ENCODE measurements around the gene ZC3H7B.

Gene ZC3H7B

DNA sequence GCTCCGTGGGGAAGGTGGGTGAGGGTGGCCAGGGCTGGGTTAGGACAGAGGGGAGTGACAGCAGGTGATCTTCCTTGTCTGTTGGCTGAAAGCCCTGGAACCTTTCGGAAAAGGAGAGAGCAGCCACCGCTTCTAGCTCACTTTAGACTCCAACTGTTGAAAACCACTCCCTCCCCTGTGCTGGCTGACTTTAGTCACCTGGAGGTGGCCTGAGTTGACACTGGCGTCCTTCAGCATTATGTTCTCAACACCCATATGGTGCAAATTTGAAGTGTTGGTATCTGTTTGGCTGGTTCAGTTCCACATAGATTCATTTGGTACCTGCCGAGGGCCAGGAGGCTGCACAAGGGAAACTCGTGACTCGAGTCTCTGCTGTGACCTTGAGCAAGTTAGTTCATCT lies 28.8 kb downstream of the ZC3H7B start:
- no peak for DNase-seq

DNA sequence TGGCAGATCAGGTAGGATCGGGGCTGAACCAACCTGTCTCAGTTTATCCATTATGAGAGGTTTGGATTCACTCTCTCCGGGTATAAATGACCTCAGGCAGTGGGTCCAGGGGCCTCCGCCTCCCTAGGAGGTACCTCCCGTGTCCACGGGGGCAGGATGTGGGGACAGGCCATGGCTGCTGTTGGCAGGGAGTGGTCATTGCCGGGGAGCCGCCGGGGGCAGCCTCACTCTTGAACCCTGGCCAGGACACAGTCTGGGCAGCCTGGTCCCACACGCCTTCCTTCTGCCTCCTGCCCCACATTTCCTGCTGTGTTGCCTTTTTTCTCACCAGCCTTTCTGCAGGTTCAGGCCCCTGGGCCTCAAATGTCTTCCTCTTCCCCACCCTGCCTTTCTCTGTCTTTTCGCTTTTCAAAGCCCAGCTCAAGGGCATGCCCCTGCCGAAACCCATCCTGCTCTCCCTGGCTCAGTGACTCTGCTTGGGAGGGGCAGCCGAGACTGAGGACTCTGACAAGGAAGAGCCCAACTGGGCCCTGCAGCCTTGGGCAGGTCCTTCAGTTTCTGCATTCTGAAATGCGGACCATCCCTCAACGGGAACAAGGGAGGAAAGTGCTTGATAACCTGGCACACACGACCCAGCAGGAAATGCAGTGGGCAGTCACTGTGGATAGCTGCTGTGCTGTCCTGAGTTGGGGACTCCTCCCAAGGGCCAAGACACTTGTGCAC lies 31.1 kb downstream of the ZC3H7B start:
- DNase-seq, result no peak

DNA sequence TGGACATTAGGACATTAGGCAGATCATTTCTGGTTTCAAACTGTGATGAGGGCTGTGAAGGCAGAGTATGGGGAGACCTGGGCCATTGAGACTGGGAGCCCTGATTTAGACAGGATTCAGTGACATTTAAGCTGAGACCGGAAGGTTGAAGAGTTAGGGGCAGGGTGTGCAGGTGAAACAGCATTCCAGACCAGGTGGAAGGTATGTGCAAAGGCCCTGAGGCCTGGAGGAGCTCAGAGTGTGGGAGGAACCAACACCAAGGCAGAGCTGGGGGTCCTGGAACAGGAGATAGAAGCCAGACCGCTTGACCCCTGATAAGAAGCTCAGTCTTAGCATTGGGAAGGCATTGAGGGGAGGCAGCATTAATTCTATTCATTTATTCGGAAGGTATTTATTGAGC lies 32.5 kb downstream of the ZC3H7B start:
- no peak for DNase-seq

DNA sequence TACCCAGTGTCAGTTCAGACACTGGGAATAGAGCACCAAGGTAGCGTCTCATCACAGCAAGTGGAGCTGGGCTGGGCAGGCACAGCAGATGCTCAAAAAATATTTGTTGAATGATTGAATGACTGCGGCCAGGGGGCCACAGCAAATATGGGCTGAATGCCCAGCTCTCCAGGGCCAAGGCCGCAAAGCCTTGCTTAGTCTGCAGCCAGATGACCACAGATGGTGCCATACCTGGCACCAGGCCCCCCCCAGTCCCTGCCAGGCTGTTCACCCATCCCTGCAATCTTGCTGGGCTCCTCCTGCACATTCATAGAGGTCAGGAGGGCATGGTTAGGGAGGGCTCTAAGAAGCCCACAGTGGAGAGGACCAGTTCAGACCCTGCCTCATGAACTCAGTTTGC lies 32.9 kb downstream of the ZC3H7B start:
- no peak for DNase-seq

DNA sequence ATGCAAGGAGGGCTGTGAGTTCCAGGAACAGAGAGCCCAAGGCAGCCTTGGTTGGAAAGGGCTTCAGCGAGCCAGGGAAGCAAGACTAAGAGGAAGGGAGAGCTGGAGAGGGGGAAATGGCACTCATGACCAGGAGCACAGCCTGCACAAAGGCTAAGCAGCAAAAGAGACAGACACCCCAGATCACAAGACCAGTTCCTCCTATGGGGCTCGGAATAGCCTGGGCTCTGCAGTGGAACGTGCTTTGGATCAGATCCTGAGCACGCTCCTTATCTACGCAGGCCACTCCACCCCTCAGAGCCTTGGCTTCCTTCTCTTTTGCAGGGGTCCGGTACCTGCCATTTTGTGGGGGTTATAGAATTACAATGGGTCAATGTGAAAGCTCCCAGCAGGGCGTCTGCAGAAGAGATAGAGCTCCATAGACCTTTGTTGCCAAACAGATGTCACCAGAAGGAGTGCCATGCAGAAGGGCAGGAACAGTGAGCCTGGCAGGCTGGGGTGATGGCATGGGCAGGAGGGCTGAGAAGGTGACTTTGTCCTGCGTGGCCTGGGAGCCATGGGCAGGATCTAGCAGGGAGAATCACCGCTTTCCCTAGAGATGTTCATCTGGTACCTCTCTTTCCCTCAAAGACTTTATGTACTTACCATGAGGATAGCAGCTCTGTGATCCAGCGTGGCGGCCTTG lies 33.8 kb downstream of the ZC3H7B start:
- DNase-seq, result no peak

DNA sequence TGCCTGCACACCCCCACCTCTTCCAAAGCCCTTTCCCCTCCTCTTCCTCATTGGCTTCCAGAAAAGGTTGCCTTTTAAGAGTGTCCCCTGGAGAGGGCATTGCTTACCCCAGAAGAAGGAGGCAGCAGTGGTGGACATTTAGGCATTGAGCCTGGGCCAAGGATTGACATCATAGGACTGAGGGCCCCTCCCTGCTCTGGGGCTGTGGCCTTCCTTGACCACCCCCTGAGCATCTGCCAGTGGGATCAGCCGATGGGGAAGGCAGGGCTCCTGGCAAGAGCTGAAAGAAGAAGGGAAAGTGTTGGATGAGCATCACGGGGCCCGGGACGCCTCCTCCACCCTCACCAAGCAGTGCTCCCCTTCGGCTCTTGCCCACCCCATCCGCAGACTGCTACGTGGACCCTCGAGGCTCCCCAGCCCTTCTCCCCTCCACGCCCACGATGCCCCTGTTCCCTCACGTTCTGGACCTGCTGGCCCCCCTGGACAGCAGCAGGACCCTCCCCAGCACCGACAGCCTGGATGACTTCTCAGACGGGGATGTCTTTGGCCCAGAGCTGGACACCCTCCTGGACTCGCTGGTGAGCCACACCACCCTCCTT lies 37.4 kb downstream of the ZC3H7B start:
- DNase-seq, result no peak

DNA sequence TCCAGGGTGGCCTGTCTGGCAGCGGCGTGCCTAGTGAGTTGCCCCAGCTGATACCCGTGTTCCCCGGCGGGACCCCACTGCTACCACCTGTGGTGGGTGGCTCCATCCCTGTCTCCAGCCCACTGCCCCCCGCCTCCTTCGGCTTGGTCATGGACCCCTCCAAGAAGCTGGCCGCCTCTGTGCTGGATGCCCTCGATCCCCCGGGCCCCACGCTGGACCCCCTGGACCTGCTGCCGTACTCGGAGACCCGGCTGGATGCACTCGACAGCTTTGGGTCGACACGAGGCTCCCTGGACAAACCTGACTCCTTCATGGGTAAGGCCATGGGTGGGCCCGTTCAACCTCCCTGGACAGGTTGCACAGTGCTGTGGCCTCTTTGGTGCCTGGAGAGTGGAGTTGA lies 38.5 kb downstream of the ZC3H7B start:
- DNase-seq, result no peak

DNA sequence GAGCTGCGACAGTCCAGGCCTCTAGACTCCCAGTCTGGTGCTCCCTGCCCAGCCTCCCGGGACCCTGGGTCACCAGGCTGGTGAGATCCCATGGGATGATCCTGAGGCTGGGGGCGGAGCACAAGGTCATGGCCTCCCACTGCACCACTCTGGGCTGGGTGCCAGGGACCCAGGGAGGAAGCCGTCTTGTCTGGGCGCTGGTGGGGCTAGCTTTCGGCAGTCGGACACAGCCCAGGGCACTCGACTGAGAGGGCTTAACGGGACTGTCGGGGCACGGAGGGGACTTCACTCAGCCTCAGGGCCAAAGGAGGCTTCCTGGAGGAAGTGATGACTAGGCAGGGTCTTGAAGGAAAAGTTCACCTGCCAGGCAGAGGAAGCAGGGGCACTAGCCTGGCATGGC lies 39.0 kb downstream of the ZC3H7B start:
- no peak for DNase-seq

DNA sequence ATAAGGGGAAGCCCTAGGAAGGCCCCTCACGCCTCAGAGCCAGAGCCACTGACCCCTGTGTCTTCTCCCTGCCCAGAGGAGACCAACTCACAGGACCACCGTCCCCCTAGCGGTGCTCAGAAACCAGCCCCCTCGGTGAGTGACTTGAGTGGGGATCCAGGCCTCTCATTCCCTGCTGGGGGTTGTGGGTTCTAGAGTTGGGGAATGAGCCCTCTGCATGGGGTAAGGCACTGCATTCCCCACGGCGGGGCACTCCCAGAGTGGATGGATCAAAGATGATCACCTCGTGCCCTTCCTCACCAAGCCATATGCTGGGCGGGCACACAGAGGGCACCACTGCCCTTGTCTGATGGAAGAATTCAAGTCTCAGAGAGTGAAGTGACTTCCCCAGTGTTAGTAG lies 39.7 kb downstream of the ZC3H7B start:
- no peak for DNase-seq

DNA sequence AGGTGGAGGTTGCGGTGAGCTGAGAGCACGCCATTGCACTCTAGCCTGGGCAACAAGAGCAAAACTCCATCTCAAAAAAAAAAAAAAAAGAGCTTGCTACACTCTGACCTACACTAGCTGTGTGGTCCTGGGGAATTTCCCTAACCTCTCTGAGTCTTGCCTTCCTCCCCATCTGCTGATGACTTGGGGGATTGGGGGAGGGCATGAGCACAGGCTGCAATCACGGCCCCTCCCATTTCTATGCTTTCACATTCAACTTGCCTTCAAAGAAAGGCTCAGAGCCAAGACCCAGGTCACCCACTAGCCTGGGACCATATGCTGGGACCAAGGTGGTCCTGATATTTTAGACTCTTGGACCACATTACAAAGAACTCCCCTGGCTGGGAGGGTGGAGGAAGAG lies 40.7 kb downstream of the ZC3H7B start:
- no peak for DNase-seq

DNA sequence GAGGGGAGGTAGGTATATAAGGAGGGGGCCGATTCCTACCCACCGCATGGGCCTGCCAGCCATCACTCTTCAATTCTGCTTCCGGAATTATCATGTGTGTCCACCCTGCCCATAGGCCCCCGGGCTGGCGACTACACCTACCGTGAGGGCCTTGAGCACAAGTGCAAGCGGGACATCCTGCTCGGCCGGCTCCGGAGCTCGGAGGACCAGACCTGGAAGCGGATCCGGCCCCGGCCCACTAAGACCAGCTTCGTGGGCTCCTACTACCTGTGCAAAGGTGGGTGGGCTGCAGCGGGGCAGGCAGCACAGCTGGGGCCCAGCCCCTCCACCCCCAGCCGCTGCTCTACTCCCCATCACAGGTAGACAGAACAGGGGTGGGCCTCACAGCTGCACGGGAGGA lies 42.0 kb downstream of the ZC3H7B start:
- no peak for DNase-seq

DNA sequence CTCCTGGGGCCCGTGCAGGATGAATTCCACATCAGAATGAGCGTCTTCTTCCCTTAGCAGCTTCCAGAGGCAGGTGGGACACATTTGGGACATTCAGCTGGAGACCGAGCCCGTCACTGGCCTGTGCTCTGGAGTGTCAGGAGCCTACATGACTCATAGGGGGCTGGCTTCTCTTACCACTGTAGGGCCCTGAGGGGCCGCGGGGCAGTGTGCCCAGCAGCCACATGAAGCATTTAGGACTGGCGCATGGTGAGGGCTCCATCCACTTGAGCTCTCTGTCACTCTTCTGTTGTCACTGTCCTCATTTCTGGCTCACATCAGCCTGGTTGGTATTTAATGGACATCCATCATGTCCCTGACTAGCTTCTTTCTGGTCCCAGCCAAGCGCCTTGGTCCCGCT lies 42.4 kb downstream of the ZC3H7B start:
- no peak for DNase-seq

DNA sequence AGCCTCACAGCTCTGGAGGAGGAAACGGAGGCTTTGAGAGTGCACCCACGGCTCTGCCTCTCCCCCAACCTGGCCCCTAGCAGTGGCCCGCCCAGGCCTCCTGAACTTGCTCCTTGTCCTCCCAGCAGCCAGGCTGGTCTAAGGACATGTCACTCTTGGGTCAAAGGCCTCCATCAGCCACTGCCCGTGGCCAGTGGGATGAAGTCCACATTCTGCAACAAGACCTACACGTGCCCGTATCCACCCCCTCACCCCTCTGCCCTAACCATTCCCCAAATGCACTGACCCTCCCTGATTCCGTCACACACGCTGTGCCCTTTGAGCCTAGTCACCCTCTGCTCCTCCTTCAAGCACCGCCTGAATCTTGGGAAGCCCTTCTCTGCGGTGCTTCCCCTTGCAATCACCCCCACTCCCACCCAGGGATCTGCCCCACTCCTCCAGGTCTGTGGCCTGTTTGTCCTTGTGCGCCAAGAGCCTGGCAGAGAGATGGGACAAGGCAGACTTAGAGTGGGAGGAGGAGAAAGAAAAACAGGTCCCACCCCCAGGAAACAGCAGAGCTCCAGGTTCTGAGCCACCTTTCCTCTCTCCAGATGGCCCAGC lies 43.0 kb downstream of the ZC3H7B start:
- DNase-seq, result no peak

DNA sequence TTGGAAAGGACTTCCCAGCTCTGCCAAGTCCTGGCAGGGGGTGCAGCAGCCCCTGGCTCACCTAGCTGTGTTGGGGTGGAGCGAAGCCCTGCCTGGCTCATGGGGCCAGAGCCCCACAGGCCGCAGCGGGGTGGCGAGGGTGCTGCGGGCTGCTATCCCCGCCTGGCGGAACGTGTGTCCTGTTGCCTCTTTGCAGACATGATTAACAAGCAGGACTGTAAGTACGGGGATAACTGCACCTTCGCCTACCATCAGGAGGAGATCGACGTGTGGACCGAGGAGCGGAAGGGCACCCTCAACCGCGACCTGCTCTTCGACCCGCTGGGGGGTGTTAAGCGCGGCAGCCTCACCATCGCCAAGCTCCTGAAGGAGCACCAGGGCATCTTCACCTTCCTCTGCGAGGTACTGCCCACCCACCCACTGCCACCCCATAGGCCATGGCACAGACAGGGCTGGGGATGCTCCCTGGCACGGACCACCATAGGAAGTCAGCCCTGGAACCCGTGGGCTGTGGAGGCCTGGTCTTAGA lies 44.5 kb downstream of the ZC3H7B start:
- DNase-seq, result no peak

DNA sequence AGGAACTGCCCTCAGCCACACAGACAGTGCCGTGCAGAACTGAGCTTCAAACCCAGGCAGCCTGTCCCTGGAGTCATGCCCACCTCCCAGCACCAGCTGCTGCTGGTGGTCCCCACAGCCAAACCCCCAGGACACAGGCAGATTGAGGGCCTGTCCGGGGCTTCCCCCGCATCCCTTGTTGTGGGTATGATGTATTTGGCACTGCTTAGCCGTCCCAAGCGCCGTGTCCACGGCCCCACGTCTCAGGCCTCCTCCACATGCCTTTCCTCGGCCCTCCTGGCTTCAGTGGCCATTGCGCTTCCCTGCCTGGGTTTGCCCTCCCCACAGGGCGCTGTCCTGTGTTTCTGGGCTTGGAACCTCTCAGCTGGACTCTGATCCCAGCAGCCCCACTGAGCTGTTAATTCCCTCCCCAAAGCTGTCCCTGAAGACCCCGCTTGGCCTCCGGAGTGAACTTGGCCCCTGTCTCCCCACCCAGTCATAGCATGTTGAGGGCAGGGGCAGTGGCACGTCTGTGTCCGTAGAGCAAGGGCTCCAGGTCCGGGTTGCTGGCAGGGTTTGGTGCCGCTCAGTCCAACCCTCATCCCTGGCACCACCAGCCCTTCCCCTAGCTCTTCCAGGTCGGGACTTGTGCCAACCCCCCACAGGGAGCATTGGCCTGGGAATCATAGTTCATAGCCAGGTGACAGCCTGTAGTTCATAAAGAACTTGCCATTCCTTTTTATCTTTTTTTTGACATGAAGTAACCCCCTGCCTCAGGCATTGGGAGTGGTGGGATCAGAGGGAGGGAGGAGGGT lies 45.9 kb downstream of the ZC3H7B start:
- no peak for DNase-seq

DNA sequence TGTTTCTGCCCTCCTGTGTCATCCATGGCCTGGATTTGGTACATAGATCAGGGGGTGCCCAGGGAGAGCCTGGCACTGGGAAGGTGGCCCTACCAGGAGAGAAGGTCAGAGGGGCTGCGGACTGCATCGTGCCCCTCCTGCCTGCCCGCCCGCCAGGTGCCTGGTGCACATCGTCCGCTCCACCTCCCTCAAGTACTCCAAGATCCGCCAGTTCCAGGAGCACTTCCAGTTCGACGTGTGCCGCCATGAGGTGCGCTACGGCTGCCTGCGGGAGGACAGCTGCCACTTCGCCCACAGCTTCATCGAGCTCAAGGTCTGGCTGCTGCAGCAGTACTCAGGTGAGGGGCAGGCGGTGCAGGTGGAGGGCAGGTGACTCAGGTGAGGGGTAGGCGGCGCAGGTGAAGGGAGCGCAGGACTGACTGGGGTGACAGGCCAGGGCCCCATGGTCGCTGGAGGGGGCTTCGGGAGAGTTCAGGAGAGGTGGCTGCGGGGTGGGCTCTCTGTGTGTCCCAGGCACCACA lies 47.7 kb downstream of the ZC3H7B start:
- no peak for DNase-seq

DNA sequence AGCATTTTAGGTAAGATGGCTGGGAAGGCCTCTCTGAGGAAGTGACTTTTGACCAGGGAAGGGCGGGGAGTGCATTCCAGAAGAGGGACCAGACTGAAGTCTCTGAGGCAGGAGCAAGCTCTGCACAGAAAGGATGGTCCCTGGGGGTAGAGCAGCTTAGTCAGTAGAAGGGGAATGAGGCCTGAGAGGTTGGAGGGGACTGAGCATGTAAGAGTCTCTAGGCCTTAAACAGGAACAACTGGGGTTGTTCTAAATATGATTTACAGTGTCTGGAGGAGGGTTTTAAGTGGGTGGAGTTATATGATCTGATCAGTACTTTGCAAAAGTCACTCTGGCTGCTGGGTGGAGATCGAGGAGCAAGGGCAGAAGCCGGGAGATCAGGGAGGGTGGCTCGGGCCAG lies 48.8 kb downstream of the ZC3H7B start:
- DNase-seq, result no peak

DNA sequence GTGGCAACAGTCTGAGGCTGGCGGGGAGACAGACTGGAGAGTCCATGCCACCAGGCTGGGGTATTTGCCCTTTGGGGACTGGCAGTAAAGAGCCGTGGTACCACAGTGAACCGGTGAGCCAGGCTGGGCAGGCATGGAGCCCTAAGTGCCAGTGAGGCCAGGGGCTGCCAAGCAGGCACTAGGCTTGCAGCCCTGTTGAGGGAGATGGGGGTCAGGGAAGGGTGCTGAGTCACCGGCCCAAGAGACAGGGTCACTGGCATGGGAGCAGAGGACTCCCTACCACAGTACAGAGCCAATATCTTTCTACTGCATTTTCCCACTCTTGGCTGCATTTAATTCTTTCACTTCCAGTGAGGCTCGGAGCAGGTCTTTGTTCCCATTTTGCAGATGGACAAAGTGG lies 49.7 kb downstream of the ZC3H7B start:
- no peak for DNase-seq

DNA sequence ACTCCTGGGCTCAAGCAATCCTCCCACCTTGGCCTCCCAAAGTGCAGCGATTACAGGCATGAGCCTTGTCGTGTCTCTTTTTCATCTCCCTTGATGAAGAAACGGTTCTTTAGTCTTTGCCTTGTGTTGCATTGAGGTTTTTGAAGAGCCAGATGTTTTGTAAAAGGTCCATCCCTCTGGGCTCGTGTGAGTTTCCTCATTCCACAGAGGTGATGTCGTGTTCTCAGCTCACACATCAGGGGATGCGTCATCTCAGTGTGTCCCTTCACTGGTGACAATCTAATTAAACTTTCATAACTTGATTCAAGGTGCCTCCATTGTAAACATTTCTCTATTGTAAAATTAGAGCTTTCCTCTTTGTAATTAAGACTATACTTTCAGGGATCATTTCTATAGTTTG lies 50.7 kb downstream of the ZC3H7B start:
- DNase-seq, result no peak

DNA sequence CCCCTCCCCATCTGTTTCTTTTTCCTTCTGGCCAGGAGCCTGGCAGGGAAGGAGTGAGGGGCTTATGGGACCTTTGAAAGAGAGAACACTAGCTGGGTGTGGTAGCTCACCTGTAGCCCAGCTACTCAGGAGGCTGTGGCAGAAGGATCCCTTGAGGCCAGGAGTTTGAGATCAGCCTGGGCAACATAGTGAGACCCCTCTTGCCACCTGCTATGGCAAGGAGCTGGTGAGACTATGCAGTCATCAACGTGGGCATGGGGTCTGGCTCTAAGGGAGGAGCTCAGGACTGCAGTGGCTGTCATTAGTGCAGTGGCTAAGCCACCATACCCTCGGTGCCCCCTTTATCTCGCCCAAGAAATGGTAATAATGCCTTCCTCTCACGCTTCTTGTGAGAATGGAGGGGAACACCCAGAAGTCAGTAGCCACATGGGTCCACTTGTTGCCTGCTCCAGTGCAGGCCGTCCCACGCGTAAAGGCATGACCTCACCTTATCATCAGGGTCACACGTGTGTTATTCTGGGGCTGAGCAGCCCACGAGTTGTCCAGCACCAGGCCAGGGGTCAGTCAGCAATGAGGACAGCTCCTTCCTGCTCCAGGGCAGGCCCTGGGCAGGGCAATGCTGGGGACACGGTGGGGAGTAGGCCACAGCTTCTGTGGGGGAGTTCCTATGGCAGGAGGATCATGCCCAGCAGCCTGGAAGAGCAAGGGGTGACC lies 52.7 kb downstream of the ZC3H7B start:
- DNase-seq, result no peak

DNA sequence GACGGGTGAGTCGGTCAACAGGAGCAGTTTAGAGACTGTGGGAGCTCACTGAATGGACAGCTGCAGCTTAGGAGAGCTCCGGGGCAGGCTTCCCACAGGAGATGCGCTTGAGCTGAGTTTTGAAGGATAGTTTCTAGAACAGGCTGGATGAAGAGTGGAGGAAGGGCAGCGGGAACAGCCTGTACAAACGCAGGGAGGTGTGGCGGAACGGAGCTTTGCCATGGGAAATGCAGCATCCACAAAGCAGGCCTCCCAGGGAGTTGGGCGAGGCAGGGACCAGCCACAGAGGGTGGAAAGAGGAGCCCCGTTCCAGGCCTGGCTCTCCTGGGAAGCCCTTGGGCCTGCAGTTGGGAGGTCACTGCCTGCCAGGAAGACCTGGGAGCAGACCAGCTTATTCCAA lies 53.7 kb downstream of the ZC3H7B start:
- DNase-seq, result no peak

DNA sequence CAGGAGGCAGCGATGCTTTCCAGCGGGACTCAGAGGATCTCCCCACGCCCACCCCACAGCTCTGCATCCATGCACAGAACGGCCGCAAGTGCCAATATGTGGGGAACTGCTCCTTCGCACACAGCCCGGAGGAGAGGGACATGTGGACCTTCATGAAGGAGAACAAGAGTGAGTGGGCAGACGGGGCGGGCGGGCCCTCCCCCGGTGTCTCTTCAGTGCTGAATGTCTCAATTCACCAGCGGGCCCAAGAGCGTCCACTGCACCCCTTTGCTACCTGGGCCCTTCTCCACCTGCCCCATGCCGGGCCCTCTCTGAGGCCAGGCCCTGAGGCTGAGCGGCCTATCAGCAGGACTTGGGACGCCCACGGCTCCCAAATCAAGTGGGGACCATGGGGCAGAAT lies 54.6 kb downstream of the ZC3H7B start:
- DNase-seq, result no peak
